HG02798 (cell line): ENCODE results near the gene MEP1B.
A peak's percentile ranks its signal among the peaks of the same experiment; 100 is the strongest.
"Not testable (repeated sequence)": the region's sequence is repeated elsewhere in the genome, so short reads cannot be mapped to it uniquely, and the experiment has no call there.

ENCODE experiments used
- ATAC-seq: cut with Tn5 transposase; IDR thresholded peaks from one replicate; pipeline ENCODE4 v1.9.1; 2021; ENCODE audit warnings: mild to moderate bottlenecking; ENCODE audit not compliant: unreplicated experiment, poor library complexity

Gene MEP1B

DNA sequence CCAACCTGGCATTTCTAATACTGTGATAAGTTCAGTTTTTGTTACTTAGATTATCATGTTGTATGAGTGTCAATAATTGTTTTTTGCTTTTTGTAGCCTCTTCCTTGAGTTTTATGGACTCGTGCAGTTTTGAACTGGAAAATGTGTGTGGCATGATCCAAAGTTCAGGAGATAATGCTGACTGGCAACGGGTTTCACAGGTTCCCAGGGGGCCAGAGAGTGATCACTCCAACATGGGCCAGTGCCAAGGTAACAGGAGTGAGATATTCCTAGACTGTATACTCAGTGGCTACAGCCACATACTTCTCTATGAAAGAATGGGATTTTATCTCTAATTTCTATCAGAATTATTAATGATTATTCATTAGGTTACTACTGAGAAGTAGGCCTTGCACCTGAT is 18.2 kb downstream of the MEP1B start:
- ATAC-seq = no peak

- ATAC-seq = no peak
These were observed 18.7 kb downstream of the MEP1B start for GRCh38 chr18:32208577-32208976.

GRCh38 chr18:32209685-32210445 is 20.0 kb downstream of the MEP1B start:
- ATAC-seq = no peak

GRCh38 chr18:32213693-32214092 is 23.9 kb downstream of the MEP1B start:
- no peak for ATAC-seq

GRCh38 chr18:32216390-32216789 is 26.6 kb downstream of the MEP1B start:
- no peak for ATAC-seq

DNA sequence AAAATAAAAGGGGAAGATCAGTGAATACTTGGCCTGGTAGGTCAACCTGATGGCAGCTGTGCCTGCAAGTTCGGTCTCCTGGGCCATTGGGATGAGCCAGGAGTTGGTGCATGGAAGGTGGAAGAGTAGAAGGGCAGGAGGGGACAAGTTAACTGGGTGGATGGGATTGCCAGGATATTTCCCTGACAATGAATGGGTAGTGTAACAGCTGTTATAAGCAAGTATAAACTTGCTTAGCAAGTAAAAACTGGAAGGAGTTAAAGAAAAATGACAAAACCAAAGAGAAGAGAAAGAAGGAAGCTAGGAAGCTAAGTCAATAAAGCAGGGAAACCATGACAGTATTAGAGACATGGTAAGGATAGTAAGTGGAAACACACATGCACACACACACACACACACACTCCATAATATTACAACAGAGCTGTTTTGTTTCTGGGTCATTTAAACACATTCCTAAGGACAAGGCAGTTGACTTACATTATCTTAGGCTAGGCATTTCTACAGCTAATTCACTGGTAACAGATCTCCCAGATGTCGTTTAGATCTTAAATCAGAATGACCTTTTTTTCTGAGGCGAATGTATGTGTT is 29.7 kb downstream of the MEP1B start:
- ATAC-seq = no peak

- ATAC-seq = not testable (repeated sequence)
These were observed 43.5 kb downstream of the MEP1B start for GRCh38 chr18:32233348-32233747.

GRCh38 chr18:32237049-32237448 is 47.2 kb downstream of the MEP1B start:
- ATAC-seq = no peak

- ATAC-seq = no peak
These were observed 48.9 kb downstream of the MEP1B start for GRCh38 chr18:32238635-32239268.

- ATAC-seq = no peak
These were observed 52.6 kb downstream of the MEP1B start for GRCh38 chr18:32242395-32242794.

DNA sequence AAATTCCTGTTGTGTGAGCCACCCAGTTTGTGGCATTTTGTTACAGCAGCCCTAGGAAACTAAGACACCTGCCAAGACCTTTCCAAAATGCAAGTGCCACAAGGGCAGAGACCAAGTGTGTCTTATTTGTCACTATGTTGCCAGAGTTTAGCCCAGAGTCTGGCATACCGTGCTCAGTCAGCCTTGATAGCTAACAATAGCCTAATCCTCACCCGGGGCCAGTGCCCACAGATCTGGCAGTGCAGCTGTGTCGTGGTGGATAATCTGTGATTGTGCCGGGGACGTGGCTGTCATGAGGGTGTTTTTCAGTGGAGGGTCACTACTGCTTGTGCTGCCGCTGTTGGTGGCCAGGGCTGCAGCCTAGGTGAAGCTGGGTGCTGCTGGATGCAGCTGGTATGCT is 53.5 kb downstream of the MEP1B start:
- ATAC-seq = no peak

- ATAC-seq = no peak
These were observed 55.0 kb downstream of the MEP1B start for GRCh38 chr18:32244881-32245280.

- ATAC-seq = no peak
These were observed 59.5 kb downstream of the MEP1B start for GRCh38 chr18:32249147-32249929.

- ATAC-seq = no peak
These were observed 61.6 kb downstream of the MEP1B start for GRCh38 chr18:32251466-32251865.

- ATAC-seq = no peak
These were observed 62.5 kb downstream of the MEP1B start for GRCh38 chr18:32252141-32252860.

- ATAC-seq = no peak
These were observed 65.7 kb downstream of the MEP1B start for GRCh38 chr18:32255570-32255969.

DNA sequence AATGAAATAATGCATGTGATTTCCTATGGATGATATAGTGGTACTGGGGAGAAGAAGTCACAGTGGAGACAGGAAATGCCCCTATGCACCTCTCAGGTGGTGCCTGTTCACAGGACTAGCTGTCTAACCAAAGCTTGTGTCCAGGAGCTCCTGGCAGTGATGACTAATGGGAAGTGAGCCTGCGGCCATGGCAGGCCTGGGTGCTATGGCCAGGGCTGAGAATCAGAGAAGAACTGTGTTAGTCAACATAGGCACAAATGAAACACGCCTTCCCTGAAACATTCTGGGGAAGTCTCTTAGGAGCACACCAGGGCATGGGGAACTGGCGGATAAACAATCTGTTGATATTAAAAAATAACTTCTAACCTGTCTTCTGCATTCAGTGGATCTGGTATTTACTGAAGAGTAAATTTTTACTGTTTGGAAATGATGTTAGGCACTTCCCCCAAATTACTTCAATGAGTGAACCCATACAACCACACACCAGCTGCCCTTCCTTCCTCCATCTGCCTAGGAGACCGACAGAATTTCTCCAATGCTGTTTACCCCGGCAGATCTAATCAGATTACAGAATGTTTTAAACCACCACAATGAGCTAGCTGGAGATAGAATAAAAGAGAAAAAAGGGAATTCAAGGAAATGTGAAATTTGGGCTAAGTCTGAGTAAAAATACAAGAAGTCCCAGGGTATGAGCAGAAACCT is 67.4 kb downstream of the MEP1B start:
- ATAC-seq = no peak

- no peak for ATAC-seq
These were observed 68.3 kb downstream of the MEP1B start for GRCh38 chr18:32258148-32258547.

- peak; percentile 33 for ATAC-seq
These were observed 68.8 kb downstream of the MEP1B start for GRCh38 chr18:32258558-32259204.
